ENCODE results near the gene SERPINA5. TPM values are rescaled to one million over a fixed set of nuclear protein-coding genes. Genes with fewer than 3 reads are reported as not detected.

The SERPINA5 gene
- total and polyA plus RNA-seq, 3 experiments from 2014 or later = not detected

- no peaks in the 10 kb centered on the region for H3K27me3 ChIP-seq (ENCODE audit: insufficient read depth, low read length, poor library complexity, severe bottlenecking)
- no peaks in the 10 kb centered on the region for H3K36me3 ChIP-seq (ENCODE audit: insufficient read depth, low read length)
- H3K9me3 ChIP-seq (ENCODE audit: low read length) = no peaks in the 10 kb centered on the region
- Mint-ChIP-seq H3K9me3 (no peaks in the 10 kb centered on the region), H3K36me3 (no peaks in the 10 kb centered on the region), H3K4me3 (no peak overlapping the region), H3K4me1 (no peaks in the 10 kb centered on the region), H3K27me3 (peaks cover 2 to 9% of the 10 kb centered on the region in 2 donors), H3K27ac (no peak overlapping the region)
- no peak for DNase-seq
- no peak overlapping the region for H3K27ac ChIP-seq (ENCODE audit: low read depth, low read length)
- ChIA-PET POLR2A (no interaction called here), CTCF (no interaction called here)
- H3K4me1 ChIP-seq (ENCODE audit: insufficient read depth, low read length) = no peaks in the 10 kb centered on the region
- no peak overlapping the region for H3K4me3 ChIP-seq (ENCODE audit: low read length)
Measured at GRCh38 chr14:94586635-94587034, 5.4 kb downstream of the SERPINA5 start.

DNA sequence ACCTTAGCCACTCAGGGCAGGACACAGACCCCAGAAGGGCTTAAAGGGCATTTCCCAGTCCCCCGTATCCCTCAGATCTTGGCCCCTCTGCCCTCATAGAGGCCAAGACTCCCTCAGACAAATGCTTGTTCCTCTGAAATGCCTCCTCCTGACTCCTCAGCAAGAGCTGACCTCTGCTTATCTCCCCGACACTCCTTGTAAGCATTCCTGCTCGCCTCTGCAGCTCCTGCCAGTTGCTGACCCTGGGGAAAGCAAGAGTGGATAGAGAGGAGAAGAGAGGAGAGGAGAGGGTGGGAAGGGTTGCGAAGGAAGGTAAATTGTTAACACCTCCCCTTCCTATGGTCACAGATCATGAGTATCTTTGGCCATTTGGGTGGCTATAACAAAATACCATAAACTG, 7.1 kb downstream of the SERPINA5 start:
- no peak for DNase-seq
- Histone ChIP-seq H3K27ac (ENCODE audit: low read depth, low read length) (no peak overlapping the region), H3K27me3 (ENCODE audit: insufficient read depth, low read length, poor library complexity, severe bottlenecking) (no peaks in the 10 kb centered on the region), H3K36me3 (ENCODE audit: insufficient read depth, low read length) (no peaks in the 10 kb centered on the region), H3K4me1 (ENCODE audit: insufficient read depth, low read length) (no peaks in the 10 kb centered on the region), H3K9me3 (ENCODE audit: low read length) (no peaks in the 10 kb centered on the region), H3K4me3 (ENCODE audit: low read length) (no peak overlapping the region)
- Mint-ChIP-seq H3K4me1 (no peaks in the 10 kb centered on the region), H3K27ac (no peak overlapping the region), H3K27me3 (peaks cover 0 to 9% of the 10 kb centered on the region in 2 donors), H3K36me3 (no peaks in the 10 kb centered on the region), H3K9me3 (no peaks in the 10 kb centered on the region), H3K4me3 (no peak overlapping the region)
- ChIA-PET POLR2A (no interaction called here), CTCF (no interaction called here)

DNA sequence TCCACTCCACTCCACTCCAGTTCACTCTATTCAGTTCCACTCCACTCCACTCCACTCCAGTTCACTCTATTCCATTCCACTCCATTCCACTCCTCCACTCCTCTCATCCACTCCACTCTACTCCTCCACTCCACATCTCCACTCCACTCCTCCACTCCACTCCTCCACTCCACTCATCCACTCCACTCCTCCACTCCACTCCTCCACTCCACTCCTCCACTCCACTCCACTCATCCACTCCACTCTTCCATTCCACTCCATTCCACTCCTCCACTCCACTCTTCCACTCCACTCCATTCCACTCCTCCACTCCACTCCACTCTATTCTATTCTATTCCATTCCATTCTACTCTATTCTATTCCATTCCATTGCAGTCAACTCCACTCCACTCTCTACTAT, 9.8 kb downstream of the SERPINA5 start:
- no peaks in the 10 kb centered on the region for H3K9me3 Mint-ChIP-seq
- CTCF ChIA-PET = no interaction called here
- H3K36me3 Mint-ChIP-seq = no peaks in the 10 kb centered on the region
- POLR2A ChIA-PET = no interaction called here
- H3K9me3 ChIP-seq (ENCODE audit: low read length) = no peaks in the 10 kb centered on the region
- peaks cover 3 to 14% of the 10 kb centered on the region in 2 donors for H3K27me3 Mint-ChIP-seq
- H3K27ac Mint-ChIP-seq = no peak overlapping the region
- no peaks in the 10 kb centered on the region for H3K27me3 ChIP-seq (ENCODE audit: insufficient read depth, low read length, poor library complexity, severe bottlenecking)
- H3K4me1 Mint-ChIP-seq = no peaks in the 10 kb centered on the region
- no peak overlapping the region for H3K4me3 ChIP-seq (ENCODE audit: low read length)
- H3K4me1 ChIP-seq (ENCODE audit: insufficient read depth, low read length) = no peaks in the 10 kb centered on the region
- H3K4me3 Mint-ChIP-seq = no peak overlapping the region
- no peak overlapping the region for H3K27ac ChIP-seq (ENCODE audit: low read depth, low read length)
- no peak for DNase-seq
- no peaks in the 10 kb centered on the region for H3K36me3 ChIP-seq (ENCODE audit: insufficient read depth, low read length)

- peaks cover 3 to 17% of the 10 kb centered on the region in 2 donors for H3K27me3 Mint-ChIP-seq
- H3K4me3 ChIP-seq (ENCODE audit: low read length) = no peak overlapping the region
- H3K9me3 Mint-ChIP-seq = no peaks in the 10 kb centered on the region
- no peaks in the 10 kb centered on the region for H3K36me3 Mint-ChIP-seq
- ChIA-PET POLR2A (no interaction called here), CTCF (no interaction called here)
- DNase-seq = no peak
- H3K4me1 Mint-ChIP-seq = no peaks in the 10 kb centered on the region
- H3K27me3 ChIP-seq (ENCODE audit: insufficient read depth, low read length, poor library complexity, severe bottlenecking) = no peaks in the 10 kb centered on the region
- no peaks in the 10 kb centered on the region for H3K9me3 ChIP-seq (ENCODE audit: low read length)
- H3K36me3 ChIP-seq (ENCODE audit: insufficient read depth, low read length) = no peaks in the 10 kb centered on the region
- no peak overlapping the region for H3K4me3 Mint-ChIP-seq
- no peak overlapping the region for H3K27ac ChIP-seq (ENCODE audit: low read depth, low read length)
- no peak overlapping the region for H3K27ac Mint-ChIP-seq
- H3K4me1 ChIP-seq (ENCODE audit: insufficient read depth, low read length) = no peaks in the 10 kb centered on the region
Measured at GRCh38 chr14:94591871-94592270, 10.6 kb downstream of the SERPINA5 start.

DNA sequence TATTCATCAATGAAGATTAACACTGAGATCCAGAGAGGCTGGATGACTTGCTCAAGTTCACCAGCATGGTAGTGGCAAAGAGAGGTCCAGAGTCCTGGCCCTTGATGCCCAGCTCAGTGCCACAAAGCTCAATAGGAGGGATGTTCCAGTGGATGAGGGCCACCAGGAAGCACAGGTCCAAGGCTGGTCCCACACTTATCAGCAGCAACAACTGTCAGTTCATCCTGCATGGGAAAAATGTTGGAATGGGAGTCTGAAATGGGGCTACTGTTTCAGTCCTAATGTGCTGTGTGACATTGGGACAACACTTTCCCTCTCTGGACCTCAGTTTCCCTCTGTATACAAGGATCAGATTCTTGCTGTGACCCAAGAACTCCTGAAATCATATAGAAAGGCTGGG, 11.2 kb downstream of the SERPINA5 start:
- Mint-ChIP-seq H3K27me3 (peaks cover 3 to 12% of the 10 kb centered on the region in 2 donors), H3K4me3 (no peak overlapping the region), H3K36me3 (no peaks in the 10 kb centered on the region), H3K4me1 (no peaks in the 10 kb centered on the region), H3K27ac (no peak overlapping the region), H3K9me3 (no peaks in the 10 kb centered on the region)
- H3K36me3 ChIP-seq (ENCODE audit: insufficient read depth, low read length) = no peaks in the 10 kb centered on the region
- POLR2A ChIA-PET = no interaction called here
- no peaks in the 10 kb centered on the region for H3K9me3 ChIP-seq (ENCODE audit: low read length)
- H3K4me1 ChIP-seq (ENCODE audit: insufficient read depth, low read length) = no peaks in the 10 kb centered on the region
- CTCF ChIA-PET = no interaction called here
- H3K27me3 ChIP-seq (ENCODE audit: insufficient read depth, low read length, poor library complexity, severe bottlenecking) = no peaks in the 10 kb centered on the region
- no peak overlapping the region for H3K27ac ChIP-seq (ENCODE audit: low read depth, low read length)
- H3K4me3 ChIP-seq (ENCODE audit: low read length) = no peak overlapping the region
- no peak for DNase-seq

- no peak overlapping the region for H3K27ac Mint-ChIP-seq
- no peak overlapping the region for H3K4me3 Mint-ChIP-seq
- H3K27me3 ChIP-seq (ENCODE audit: insufficient read depth, low read length, poor library complexity, severe bottlenecking) = no peaks in the 10 kb centered on the region
- no peak overlapping the region for H3K27ac ChIP-seq (ENCODE audit: low read depth, low read length)
- H3K9me3 Mint-ChIP-seq = no peaks in the 10 kb centered on the region
- POLR2A ChIA-PET = no interaction called here
- no peaks in the 10 kb centered on the region for H3K36me3 ChIP-seq (ENCODE audit: insufficient read depth, low read length)
- H3K4me1 ChIP-seq (ENCODE audit: insufficient read depth, low read length) = no peaks in the 10 kb centered on the region
- no peaks in the 10 kb centered on the region for H3K9me3 ChIP-seq (ENCODE audit: low read length)
- no peak for DNase-seq
- no peak overlapping the region for H3K4me3 ChIP-seq (ENCODE audit: low read length)
- H3K36me3 Mint-ChIP-seq = no peaks in the 10 kb centered on the region
- no peaks in the 10 kb centered on the region for H3K4me1 Mint-ChIP-seq
- H3K27me3 Mint-ChIP-seq = peaks cover 3 to 11% of the 10 kb centered on the region in 2 donors
- CTCF ChIA-PET = no interaction called here
Measured at GRCh38 chr14:94593376-94593748, 12.1 kb downstream of the SERPINA5 start.

GRCh38 chr14:94593749-94594431, 12.7 kb downstream of the SERPINA5 start:
- no peak overlapping the region for H3K27ac Mint-ChIP-seq
- Histone ChIP-seq H3K9me3 (ENCODE audit: low read length) (no peaks in the 10 kb centered on the region), H3K4me3 (ENCODE audit: low read length) (no peak overlapping the region), H3K27ac (ENCODE audit: low read depth, low read length) (no peak overlapping the region), H3K4me1 (ENCODE audit: insufficient read depth, low read length) (no peaks in the 10 kb centered on the region), H3K36me3 (ENCODE audit: insufficient read depth, low read length) (no peaks in the 10 kb centered on the region), H3K27me3 (ENCODE audit: insufficient read depth, low read length, poor library complexity, severe bottlenecking) (no peaks in the 10 kb centered on the region)
- ChIA-PET CTCF (no interaction called here), POLR2A (no interaction called here)
- H3K4me3 Mint-ChIP-seq = no peak overlapping the region
- no peak for DNase-seq
- no peaks in the 10 kb centered on the region for H3K4me1 Mint-ChIP-seq
- no peaks in the 10 kb centered on the region for H3K9me3 Mint-ChIP-seq
- peaks cover 3 to 11% of the 10 kb centered on the region in 2 donors for H3K27me3 Mint-ChIP-seq
- H3K36me3 Mint-ChIP-seq = no peaks in the 10 kb centered on the region

DNA sequence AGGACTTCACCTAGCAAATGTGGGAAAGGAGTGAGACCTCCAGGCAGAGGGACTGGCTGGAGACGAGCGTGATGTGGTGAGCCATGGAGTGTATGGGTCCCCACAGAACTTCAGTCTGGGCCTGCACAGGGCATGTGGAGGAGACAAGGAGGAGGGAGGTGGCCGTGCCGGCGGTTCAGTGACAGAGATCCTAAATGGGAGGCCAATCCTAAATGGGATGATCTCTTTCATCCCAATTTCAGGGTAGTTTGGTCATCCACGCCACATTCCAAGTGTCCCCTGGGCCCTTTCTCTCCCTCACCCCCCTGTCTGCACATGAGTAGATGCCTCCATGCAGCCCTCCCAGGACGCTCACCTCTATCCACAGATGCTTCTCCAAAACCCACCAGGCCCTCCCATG, 13.2 kb downstream of the SERPINA5 start:
- ChIA-PET CTCF (no interaction called here), POLR2A (no interaction called here)
- no peaks in the 10 kb centered on the region for H3K4me1 Mint-ChIP-seq
- peaks cover 3 to 11% of the 10 kb centered on the region in 2 donors for H3K27me3 Mint-ChIP-seq
- no peaks in the 10 kb centered on the region for H3K9me3 Mint-ChIP-seq
- Histone ChIP-seq H3K9me3 (ENCODE audit: low read length) (no peaks in the 10 kb centered on the region), H3K4me1 (ENCODE audit: insufficient read depth, low read length) (no peaks in the 10 kb centered on the region), H3K36me3 (ENCODE audit: insufficient read depth, low read length) (no peaks in the 10 kb centered on the region), H3K4me3 (ENCODE audit: low read length) (no peak overlapping the region), H3K27ac (ENCODE audit: low read depth, low read length) (no peak overlapping the region), H3K27me3 (ENCODE audit: insufficient read depth, low read length, poor library complexity, severe bottlenecking) (no peaks in the 10 kb centered on the region)
- DNase-seq = no peak
- H3K4me3 Mint-ChIP-seq = no peak overlapping the region
- no peak overlapping the region for H3K27ac Mint-ChIP-seq
- H3K36me3 Mint-ChIP-seq = no peaks in the 10 kb centered on the region

- DNase-seq = no peak
- H3K4me1 Mint-ChIP-seq = no peaks in the 10 kb centered on the region
- CTCF ChIA-PET = no interaction called here
- POLR2A ChIA-PET = no interaction called here
- no peaks in the 10 kb centered on the region for H3K27me3 ChIP-seq (ENCODE audit: insufficient read depth, low read length, poor library complexity, severe bottlenecking)
- no peaks in the 10 kb centered on the region for H3K36me3 Mint-ChIP-seq
- H3K4me3 ChIP-seq (ENCODE audit: low read length) = no peak overlapping the region
- H3K4me3 Mint-ChIP-seq = no peak overlapping the region
- no peaks in the 10 kb centered on the region for H3K4me1 ChIP-seq (ENCODE audit: insufficient read depth, low read length)
- H3K36me3 ChIP-seq (ENCODE audit: insufficient read depth, low read length) = no peaks in the 10 kb centered on the region
- peak overlapping the region in 1 of 8 donors; percentile 21 for H3K27ac Mint-ChIP-seq
- peaks cover 3 to 11% of the 10 kb centered on the region in 2 donors for H3K27me3 Mint-ChIP-seq
- H3K9me3 Mint-ChIP-seq = no peaks in the 10 kb centered on the region
- no peak overlapping the region for H3K27ac ChIP-seq (ENCODE audit: low read depth, low read length)
- H3K9me3 ChIP-seq (ENCODE audit: low read length) = no peaks in the 10 kb centered on the region
Measured at GRCh38 chr14:94595912-94596311, 14.7 kb downstream of the SERPINA5 start.
